Measurements from ENCODE around the gene LRIG2. TPM values are rescaled to one million over a fixed set of nuclear protein-coding genes. Genes with fewer than 3 reads are reported as not detected.

Gene LRIG2
- total and polyA plus RNA-seq, 2 of the 13 experiments (the other 11 are each of a cell fraction or from before 2014, with no cell fraction given) = 8.1 to 12.2 TPM

DNA sequence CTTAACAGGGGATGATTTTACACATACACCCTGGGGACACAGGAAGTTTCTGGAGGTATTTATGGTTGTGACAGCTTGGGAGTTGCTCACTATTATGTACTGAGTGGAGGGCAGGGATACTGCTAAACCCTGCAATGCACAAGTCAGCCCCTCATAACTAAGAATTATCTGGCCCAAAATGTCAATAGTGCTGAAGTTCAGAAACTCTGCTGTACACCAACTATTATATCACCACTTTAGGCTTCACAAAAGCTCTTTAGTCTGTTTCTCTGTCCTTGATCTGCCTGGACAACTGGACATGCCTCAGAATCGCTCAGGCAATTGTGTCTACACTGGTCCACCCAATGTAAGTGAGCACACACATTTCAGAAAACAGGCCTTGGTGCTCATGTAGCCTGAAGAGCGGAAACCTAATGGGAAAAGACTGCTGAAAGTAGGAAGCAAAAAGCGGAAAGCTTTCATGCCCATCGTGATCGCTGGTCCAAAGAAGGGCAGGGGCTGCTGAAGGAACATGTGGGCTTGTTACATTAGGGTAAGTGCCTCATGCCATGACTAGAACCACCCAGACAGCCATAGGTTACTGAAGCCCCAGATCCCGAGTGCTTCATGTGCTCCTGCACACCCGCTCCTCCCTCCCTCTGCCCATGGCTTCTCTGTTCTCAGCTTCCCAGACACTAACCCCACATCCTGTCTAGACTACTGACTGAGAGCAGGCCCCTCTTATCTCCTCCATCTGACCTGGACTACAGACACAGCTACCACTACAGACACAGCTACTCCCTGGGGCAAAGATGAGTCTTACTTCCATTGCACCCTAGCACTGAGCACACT is 73.5 kb downstream of the LRIG2 start (continued):
- TF ChIP-seq PAXIP1 (CRISPR knock-in tag; conservative IDR thresholded peaks at IDR 0.05) (peak; percentile 77), SRSF4 (IDR thresholded peaks at IDR 0.05; ENCODE audit: low read depth, low read length, poor library complexity, severe bottlenecking) (no peak), MAFG (CRISPR knock-in tag; IDR thresholded peaks at IDR 0.05) (no peak), ZBTB20 (CRISPR knock-in tag; IDR thresholded peaks at IDR 0.05; ENCODE audit: borderline replicate concordance, low read depth) (peak; percentile 27; the same call in 1 of the 2 replicates), ZNF597 (CRISPR knock-in tag; IDR thresholded peaks at IDR 0.05) (no peak), ATF1 (CRISPR knock-in tag; IDR thresholded peaks at IDR 0.05) (peak; percentile 38), RXRB (CRISPR knock-in tag; IDR thresholded peaks at IDR 0.05; ENCODE audit: borderline replicate concordance) (0 out of 2 replicates have a peak, but pooled peaks have one; percentile 36), NFIB (CRISPR knock-in tag; IDR thresholded peaks at IDR 0.05; ENCODE audit: borderline replicate concordance) (no peak), NCOA1 (CRISPR knock-in tag; IDR thresholded peaks at IDR 0.05) (no peak), ZNF850 (CRISPR knock-in tag; conservative IDR thresholded peaks at IDR 0.05) (no peak), HCFC1 (IDR thresholded peaks at IDR 0.05; ENCODE audit: low read depth, low read length) (no peak), SIX1 (CRISPR knock-in tag; IDR thresholded peaks at IDR 0.05; ENCODE audit: borderline replicate concordance) (no peak), RELA (CRISPR knock-in tag; IDR thresholded peaks at IDR 0.05) (no peak), ZNF530 (CRISPR knock-in tag; IDR thresholded peaks at IDR 0.05; ENCODE audit: low read depth) (no peak), SUZ12 (IDR thresholded peaks at IDR 0.05; ENCODE audit: low read depth, low read length) (no peak), ZNF562 (CRISPR knock-in tag; IDR thresholded peaks at IDR 0.05; ENCODE audit: borderline replicate concordance) (no peak), SMAD1 (CRISPR knock-in tag; IDR thresholded peaks at IDR 0.05; ENCODE audit: borderline replicate concordance, low read depth) (no peak), MIXL1 (CRISPR knock-in tag; IDR thresholded peaks at IDR 0.05) (peak; percentile 10; the same call in 1 of the 2 replicates), SNAPC2 (CRISPR knock-in tag; IDR thresholded peaks at IDR 0.05) (no peak)
- TF ChIP-seq, protein P1, sequence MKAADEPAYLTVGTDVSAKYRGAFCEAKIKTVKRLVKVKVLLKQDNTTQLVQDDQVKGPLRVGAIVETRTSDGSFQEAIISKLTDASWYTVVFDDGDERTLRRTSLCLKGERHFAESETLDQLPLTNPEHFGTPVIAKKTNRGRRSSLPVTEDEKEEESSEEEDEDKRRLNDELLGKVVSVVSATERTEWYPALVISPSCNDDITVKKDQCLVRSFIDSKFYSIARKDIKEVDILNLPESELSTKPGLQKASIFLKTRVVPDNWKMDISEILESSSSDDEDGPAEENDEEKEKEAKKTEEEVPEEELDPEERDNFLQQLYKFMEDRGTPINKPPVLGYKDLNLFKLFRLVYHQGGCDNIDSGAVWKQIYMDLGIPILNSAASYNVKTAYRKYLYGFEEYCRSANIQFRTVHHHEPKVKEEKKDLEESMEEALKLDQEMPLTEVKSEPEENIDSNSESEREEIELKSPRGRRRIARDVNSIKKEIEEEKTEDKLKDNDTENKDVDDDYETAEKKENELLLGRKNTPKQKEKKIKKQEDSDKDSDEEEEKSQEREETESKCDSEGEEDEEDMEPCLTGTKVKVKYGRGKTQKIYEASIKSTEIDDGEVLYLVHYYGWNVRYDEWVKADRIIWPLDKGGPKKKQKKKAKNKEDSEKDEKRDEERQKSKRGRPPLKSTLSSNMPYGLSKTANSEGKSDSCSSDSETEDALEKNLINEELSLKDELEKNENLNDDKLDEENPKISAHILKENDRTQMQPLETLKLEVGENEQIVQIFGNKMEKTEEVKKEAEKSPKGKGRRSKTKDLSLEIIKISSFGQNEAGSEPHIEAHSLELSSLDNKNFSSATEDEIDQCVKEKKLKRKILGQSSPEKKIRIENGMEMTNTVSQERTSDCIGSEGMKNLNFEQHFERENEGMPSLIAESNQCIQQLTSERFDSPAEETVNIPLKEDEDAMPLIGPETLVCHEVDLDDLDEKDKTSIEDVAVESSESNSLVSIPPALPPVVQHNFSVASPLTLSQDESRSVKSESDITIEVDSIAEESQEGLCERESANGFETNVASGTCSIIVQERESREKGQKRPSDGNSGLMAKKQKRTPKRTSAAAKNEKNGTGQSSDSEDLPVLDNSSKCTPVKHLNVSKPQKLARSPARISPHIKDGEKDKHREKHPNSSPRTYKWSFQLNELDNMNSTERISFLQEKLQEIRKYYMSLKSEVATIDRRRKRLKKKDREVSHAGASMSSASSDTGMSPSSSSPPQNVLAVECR (CRISPR knock-in tag; IDR thresholded peaks at IDR 0.05; ENCODE audit: borderline replicate concordance) = peak; percentile 29; the same call in 1 of the 2 replicates
- TF ChIP-seq, protein P2, sequence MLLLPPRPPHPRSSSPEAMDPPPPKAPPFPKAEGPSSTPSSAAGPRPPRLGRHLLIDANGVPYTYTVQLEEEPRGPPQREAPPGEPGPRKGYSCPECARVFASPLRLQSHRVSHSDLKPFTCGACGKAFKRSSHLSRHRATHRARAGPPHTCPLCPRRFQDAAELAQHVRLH (CRISPR knock-in tag; IDR thresholded peaks at IDR 0.05; ENCODE audit: borderline replicate concordance, low read depth) = 0 out of 2 replicates have a peak, but pooled peaks have one; percentile 10

All from HepG2 (cell line).